SK-N-MC (cell line): ENCODE measurements around the gene MAML3.

ENCODE experiments used
- DNase-seq: peaks from one replicate; pipeline ENCODE4 v3.0.0-alpha.2; 2011; ENCODE audit warnings: low read depth, low spot score
- H3K27ac ChIP-seq: fragments of 200-600 bp; sonication (generic); 2 replicates; pipeline ENCODE4 v1.5.1; 2016; ENCODE audit warnings: mixed run types
- H3K36me3 ChIP-seq: fragments of 200-600 bp; sonication (generic); 2 replicates; pipeline ENCODE4 v1.6.1; 2017; ENCODE audit warnings: antibody characterized with exemption, low read length, mixed read lengths; ENCODE audit not compliant: insufficient read depth
- H3K4me3 ChIP-seq: fragments of 200-600 bp; sonication (generic); 2 replicates; pipeline ENCODE4 v1.5.1; 2016
- H3K9ac ChIP-seq: fragments of 200-600 bp; sonication (generic); 2 replicates; pipeline ENCODE4 v1.8.0; 2017; ENCODE audit warnings: mixed run types, mixed read lengths; ENCODE audit not compliant: insufficient read length
- H3K9me3 ChIP-seq: fragments of 200-600 bp; sonication (generic); 2 replicates; pipeline ENCODE4 v1.6.1; 2017; ENCODE audit warnings: low read depth, mild to moderate bottlenecking, antibody characterized with exemption, low read length, moderate library complexity, mixed read lengths
- EZH2 ChIP-seq: fragments of 200-600 bp; sonication (generic); IDR thresholded peaks from one replicate; pipeline ENCODE4 v1.6.1; 2017; ENCODE audit warnings: antibody characterized with exemption
- FOXP2 ChIP-seq: optimal IDR thresholded peaks from 2 replicates; pipeline ENCODE3; 2011; ENCODE audit warnings: mild to moderate bottlenecking, moderate library complexity; ENCODE audit not compliant: insufficient read depth; ENCODE audit errors: extremely low read length, control extremely low read depth
- POLR2AphosphoS5 ChIP-seq: IDR thresholded peaks from 2 replicates; pipeline ENCODE4 v1.6.1; 2012; ENCODE audit warnings: mild to moderate bottlenecking, low read depth, low read length, borderline replicate concordance

MAML3 gene

DNA sequence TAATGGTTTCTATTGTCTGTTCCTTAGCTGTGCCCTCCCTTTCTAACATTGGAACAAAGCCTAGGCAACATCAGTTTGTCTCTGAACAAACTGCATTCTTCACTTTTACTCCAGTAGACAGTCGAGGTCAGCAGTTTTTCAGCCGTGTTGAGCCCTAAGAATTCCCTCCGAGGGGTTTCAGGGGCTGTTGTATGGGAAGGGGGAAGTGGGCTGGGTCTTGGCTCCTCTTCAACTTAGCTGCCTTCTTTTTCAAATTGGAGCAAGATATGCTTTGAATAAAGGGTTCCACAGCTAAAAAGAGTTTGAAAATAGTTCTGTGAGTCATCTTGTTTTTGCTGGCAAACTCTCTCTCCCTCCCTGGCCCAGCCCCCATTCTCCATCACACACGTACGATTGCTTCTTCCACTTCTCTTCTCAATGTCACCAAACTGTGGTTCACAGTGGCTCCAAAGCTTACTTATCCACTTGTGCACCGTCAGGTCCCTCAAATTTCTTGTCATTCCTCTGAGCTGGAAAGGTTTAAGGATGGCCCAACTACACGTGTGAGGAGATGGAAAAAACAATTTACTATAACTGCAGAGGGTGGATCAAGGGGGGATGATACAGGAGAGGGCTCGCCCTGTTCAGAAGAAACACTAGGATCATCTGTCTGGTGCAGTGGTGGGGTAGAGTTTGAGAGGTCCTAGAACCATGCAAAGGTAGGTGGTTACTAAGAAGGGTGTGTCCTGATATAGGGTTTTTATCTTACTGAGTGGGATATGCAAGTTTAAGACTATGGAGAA is 9.2 kb upstream of the MAML3 start:
- Histone ChIP-seq H3K9ac (peak overlapping the region; percentile 35), H3K4me3 (peak overlapping the region; percentile 50), H3K9me3 (no peaks in the 10 kb centered on the region), H3K36me3 (no peaks in the 10 kb centered on the region), H3K27ac (peak overlapping the region; percentile 37)
- no peak for DNase-seq
- TF ChIP-seq FOXP2 = no peak
- TF ChIP-seq EZH2 = no peak
- TF ChIP-seq POLR2AphosphoS5 = no peak

DNA sequence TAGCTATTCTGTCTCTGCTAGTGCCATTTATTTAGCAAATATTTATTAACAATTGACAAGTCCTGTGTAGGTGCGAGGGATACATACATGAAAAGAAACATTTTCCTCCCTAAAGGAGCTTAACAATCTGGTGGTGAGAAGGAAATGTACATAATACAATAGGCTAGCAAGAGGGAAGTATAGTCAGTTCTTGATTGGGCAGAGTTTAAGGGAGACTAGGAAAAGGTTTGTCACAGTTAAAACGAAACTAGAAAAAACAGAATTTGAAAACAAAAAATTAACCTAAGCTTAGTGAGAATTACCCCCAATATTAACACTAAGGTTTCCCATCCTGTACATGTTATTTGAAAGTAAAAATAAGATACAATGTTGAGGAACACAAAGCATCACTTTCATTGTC is 8.6 kb upstream of the MAML3 start:
- DNase-seq = no peak
- TF ChIP-seq EZH2 (no peak), POLR2AphosphoS5 (no peak), FOXP2 (no peak)
- no peak overlapping the region for H3K9ac ChIP-seq

DNA sequence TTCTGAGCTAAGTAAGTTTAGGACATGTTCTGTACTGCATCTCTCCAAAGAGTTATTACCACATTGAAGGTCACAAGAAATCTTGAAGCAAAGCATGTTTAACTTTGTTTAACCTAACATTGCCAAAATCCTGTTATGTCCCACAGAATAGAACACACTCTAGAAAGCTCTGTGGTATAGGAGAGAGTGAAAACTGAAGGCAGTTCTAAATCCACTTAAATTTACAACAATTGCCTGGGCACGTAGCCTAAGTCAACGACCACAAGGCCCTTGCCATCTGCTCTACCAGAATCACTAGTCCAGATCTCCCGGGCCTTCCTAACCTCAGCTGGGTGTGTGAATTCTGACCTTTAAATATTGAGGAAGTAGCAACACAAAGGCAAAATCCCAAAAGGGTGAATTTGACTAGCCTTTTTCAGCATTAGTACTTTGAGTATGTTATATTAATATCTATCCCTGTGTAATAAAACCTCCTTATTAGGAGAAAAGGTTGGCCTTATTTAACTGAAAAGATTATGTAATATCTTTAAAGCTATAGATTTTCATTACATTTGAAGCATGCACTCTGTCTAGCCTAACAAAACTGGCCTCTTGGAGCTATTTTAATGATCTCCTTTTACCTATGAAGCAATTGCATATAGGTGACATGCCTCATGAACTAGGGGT is 4.5 kb upstream of the MAML3 start:
- Histone ChIP-seq H3K27ac (peak overlapping the region; percentile 5), H3K9ac (no peak overlapping the region), H3K4me3 (no peak overlapping the region), H3K9me3 (no peaks in the 10 kb centered on the region), H3K36me3 (no peaks in the 10 kb centered on the region)
- TF ChIP-seq POLR2AphosphoS5 = no peak
- TF ChIP-seq EZH2 = no peak
- TF ChIP-seq FOXP2 = no peak
- no peak for DNase-seq

More for the DNA sequence above, 8.6 kb upstream of the MAML3 start:
- H3K36me3 ChIP-seq = no peaks in the 10 kb centered on the region
- H3K27ac ChIP-seq = peak overlapping the region; percentile 37
- peak overlapping the region; percentile 50 for H3K4me3 ChIP-seq
- H3K9me3 ChIP-seq = no peaks in the 10 kb centered on the region

DNA sequence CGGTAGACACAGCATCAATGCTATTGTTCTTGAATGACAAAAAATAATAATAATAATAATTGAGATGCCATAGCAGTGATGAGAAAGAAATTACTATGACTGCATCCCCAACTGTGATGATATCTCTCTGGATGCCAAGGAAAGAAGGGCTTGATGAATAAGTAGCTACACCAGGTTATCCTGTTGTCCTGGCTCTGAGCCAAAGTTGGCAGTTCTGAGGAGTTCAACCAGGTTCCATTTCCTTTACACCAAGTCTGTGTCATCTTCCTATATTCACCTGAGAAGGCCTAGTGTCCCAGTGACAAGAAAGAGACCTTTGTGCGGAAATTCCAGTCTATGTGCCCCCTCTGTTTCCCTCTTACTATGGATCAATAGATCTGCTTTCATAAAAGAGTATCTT is 3.4 kb upstream of the MAML3 start:
- H3K27ac ChIP-seq = no peak overlapping the region
- no peak for TF ChIP-seq FOXP2
- TF ChIP-seq POLR2AphosphoS5 = no peak
- no peaks in the 10 kb centered on the region for H3K9me3 ChIP-seq
- H3K9ac ChIP-seq = no peak overlapping the region
- DNase-seq = no peak
- H3K36me3 ChIP-seq = no peaks in the 10 kb centered on the region
- H3K4me3 ChIP-seq = no peak overlapping the region

DNA sequence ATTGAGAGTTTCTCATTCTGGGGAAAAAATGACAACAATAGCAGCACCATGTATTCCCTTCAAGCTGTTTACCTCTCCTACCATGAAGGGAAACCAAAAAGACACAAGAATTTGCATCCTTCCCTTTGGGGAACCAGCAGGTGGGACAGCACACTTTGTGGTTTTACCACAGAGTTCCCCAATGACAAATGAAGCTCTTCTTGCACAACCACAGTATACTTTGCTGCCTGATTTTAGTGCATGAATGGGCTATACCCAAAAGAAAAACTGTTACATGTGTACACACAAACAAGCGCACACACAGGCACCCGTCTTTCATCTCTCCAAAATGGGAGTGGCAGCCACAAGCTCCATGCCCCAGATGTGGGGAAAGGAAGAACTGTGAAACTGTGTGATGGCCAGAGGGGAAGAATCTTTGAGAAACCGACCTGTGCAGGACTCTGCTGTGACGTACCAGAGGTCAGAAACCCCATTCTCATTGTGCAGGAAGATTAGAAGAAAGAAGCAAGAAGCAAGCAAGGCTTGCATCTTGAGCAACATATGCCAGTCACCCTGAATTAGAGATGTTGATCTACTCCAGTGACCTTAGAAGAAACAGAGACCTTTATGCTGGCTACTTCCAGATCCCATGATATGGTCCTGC is 2.7 kb upstream of the MAML3 start:
- H3K4me3 ChIP-seq = no peak overlapping the region
- TF ChIP-seq FOXP2 (no peak), POLR2AphosphoS5 (no peak), EZH2 (no peak)
- no peaks in the 10 kb centered on the region for H3K9me3 ChIP-seq
- no peak overlapping the region for H3K9ac ChIP-seq
- H3K27ac ChIP-seq = no peak overlapping the region
- DNase-seq = no peak
- H3K36me3 ChIP-seq = no peaks in the 10 kb centered on the region

DNA sequence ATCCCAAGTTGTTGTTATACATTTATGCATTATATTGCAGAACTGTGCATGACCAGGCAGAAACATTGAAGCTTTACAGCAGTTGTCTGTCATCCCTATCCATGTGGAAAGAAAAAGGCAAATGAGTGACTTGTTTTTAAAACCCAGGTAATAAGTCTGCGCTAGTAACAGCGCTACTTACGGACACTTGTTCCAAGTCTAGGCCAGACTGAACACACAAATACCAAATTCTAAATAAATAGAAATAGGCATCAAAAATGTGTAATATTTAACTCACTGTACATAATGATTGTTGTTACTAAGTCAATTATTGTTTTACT is 548 bp upstream of the MAML3 start:
- Histone ChIP-seq H3K27ac (peak overlapping the region; percentile 79; the same call in 1 of the 2 replicates), H3K9me3 (no peaks in the 10 kb centered on the region), H3K9ac (peak overlapping the region; percentile 83), H3K4me3 (peak overlapping the region; percentile 89), H3K36me3 (no peaks in the 10 kb centered on the region)
- no peak for DNase-seq
- no peak for TF ChIP-seq FOXP2
- no peak for TF ChIP-seq POLR2AphosphoS5
- no peak for TF ChIP-seq EZH2

DNA sequence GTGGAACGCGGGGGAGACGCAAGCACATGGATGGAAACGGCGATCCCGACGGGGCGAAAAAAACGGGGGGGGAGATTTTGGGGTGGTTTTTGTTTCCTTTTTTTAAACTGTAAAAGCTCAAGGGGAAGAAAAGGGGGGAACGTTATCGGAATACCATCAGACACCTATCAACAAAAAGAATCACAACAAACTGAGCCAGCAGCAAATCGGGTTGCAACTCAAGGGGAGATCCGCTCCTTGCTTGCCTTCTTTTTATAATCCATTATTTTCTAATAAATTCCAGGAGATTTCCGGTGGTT is 616 bp downstream of the MAML3 start:
- peak overlapping the region; percentile 89 for H3K4me3 ChIP-seq

DNA sequence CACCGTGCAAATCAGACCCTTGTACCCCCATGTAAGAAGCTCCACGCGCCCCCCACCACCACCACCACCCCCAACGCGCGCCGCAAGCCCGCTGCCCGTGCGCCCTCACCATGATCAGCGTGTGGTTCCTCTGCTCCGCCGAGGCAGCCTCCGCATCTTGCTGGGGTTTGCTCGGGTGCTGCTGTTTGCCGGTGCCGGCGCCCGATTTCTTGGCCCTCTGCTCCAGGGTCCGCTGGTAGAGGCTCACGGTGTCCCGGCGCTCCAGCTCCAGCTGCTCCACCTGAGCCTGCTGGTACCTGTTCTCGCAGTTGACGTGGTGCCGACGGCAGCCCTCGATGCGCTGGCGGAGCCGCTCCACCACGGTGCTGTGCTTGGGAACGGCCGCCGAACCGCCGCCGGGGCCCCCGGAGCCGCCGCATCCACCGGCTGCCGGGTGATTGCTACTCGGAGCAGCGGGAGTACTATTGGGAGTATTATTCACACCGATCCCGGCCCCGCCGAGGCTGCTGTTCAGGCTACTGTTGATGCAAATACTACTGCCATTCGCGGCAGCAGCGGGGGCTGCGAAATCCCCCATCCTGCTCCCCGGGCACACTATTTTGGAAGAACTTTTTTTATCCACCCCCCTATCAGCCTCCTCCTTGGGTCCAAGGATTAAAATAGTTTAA is 1.1 kb downstream of the MAML3 start:
- H3K4me3 ChIP-seq = peak overlapping the region; percentile 89
- no peaks in the 10 kb centered on the region for H3K9me3 ChIP-seq
- no peak for TF ChIP-seq FOXP2
- no peak for TF ChIP-seq POLR2AphosphoS5
- TF ChIP-seq EZH2 = no peak
- peak overlapping the region; percentile 64 for H3K9ac ChIP-seq
- no peaks in the 10 kb centered on the region for H3K36me3 ChIP-seq
- DNase-seq = no peak
- H3K27ac ChIP-seq = 0 out of 2 replicates have a peak overlapping the region, but pooled peaks have one; percentile 33

More for the DNA sequence above, 616 bp downstream of the MAML3 start:
- no peak for DNase-seq
- no peaks in the 10 kb centered on the region for H3K36me3 ChIP-seq
- peak overlapping the region; percentile 33; the same call in 1 of the 2 replicates for H3K27ac ChIP-seq
- TF ChIP-seq POLR2AphosphoS5 = no peak
- TF ChIP-seq FOXP2 = no peak
- no peak for TF ChIP-seq EZH2
- H3K9ac ChIP-seq = peak overlapping the region; percentile 64
- H3K9me3 ChIP-seq = no peaks in the 10 kb centered on the region
